Astrocyte (in vitro differentiated cells and primary cell): ENCODE data around the gene HRH2.

Experiments used
- EZH2 ChIP-seq: IDR thresholded peaks from 2 replicates; pipeline ENCODE4 v1.6.1; 2012; ENCODE audit warnings: mild to moderate bottlenecking, low read length, inconsistent platforms; ENCODE audit not compliant: insufficient read depth
- TF ChIP-seq, protein P1 (sequence below): IDR thresholded peaks from 2 replicates; pipeline ENCODE4 v1.5.1; 2011; ENCODE audit warnings: low read depth, mild to moderate bottlenecking, inconsistent platforms, low read length, moderate library complexity; ENCODE audit not compliant: insufficient read depth

DNA sequence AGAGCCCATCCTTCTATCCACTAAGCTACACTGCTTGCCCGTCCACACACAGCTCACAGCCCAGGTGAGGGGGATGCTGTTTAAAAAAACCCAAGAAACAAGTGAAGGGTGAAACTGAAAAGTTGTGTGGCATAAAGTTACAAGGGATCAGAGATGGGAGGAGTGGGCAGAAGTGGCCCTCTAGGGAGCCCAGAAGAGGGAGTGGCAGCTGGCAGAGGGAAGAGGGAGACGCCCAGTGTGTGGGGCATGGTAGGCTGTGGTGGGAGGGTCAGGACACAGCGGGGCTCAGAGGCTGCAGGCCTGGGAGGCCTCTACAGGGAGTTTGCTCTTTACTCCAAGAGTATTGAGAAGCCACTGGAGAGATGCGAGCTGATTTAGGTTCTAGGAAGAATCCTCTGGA is 30.1 kb upstream of the HRH2 start:
- TF ChIP-seq, protein P1, sequence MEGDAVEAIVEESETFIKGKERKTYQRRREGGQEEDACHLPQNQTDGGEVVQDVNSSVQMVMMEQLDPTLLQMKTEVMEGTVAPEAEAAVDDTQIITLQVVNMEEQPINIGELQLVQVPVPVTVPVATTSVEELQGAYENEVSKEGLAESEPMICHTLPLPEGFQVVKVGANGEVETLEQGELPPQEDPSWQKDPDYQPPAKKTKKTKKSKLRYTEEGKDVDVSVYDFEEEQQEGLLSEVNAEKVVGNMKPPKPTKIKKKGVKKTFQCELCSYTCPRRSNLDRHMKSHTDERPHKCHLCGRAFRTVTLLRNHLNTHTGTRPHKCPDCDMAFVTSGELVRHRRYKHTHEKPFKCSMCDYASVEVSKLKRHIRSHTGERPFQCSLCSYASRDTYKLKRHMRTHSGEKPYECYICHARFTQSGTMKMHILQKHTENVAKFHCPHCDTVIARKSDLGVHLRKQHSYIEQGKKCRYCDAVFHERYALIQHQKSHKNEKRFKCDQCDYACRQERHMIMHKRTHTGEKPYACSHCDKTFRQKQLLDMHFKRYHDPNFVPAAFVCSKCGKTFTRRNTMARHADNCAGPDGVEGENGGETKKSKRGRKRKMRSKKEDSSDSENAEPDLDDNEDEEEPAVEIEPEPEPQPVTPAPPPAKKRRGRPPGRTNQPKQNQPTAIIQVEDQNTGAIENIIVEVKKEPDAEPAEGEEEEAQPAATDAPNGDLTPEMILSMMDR, result no peak
- TF ChIP-seq EZH2, result no peak
